ENCODE data around the gene ZSWIM5.
"Not testable (repeated sequence)": the region's sequence is repeated elsewhere in the genome, so short reads cannot be mapped to it uniquely, and the experiment has no call there.

ZSWIM5 gene

DNA sequence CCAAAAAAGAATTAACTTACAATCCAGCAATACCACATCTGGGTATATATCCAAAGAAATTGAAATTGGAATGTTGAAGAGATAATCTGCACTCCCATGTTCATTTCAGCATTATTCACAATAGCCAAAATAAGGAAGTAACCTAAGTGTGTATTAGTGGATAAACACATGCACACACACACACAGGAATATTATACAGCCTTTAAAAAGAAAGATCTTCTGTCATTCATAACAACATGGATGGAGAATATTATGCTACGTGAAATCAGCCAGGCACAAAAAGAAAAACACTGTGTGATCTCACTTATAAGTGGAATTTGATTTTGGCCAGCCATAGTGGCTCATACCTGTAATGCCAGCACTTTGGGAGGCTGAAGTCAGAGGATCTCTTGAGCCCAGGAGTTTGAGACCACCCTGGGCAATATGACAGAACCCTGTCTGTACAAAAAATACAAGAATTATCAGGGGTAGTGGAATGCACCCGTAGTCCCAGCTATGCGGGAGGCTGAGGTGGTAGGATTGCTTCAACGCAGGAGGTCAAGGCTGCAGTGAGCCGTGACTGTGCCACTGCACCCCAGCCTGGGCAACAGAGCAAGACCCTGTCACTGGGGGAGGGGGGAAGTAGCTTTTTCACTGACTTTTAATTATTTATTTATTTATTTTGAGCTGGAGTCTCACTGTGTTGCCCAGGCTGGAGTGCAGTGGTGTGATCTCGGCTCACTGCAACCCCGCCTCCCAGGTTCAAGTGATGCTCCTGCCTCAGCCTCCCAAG lies 210.8 kb downstream of the ZSWIM5 start:
- DNase-seq: no peak

DNA sequence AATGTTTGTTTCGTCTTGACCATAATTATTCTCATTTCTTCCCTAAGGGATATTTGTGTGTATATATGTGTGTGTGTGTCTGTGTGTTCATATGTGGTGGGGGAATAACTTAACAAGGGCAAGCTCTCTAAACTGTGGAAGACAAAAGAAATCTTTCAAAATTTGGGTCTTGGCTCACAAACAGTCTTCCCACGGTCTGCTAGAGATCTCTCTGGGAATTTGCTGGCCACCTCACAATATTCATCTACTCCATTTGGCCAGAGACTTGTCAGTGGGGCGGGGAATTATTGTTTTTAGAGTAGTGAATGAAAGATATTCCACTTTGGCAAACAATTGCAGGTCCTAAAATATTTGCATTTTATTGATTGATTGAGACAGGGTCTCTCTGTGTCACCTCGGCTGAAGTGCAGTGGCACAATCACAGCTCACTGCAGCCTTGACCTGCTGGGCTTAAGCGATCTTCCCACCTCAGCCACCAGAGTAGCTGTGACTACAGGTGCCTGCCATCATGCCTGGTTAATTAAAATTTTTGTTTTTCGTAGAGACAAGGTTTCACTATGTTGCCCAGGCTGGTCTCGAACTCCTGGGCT lies 212.0 kb downstream of the ZSWIM5 start:
- no peak for DNase-seq

DNA sequence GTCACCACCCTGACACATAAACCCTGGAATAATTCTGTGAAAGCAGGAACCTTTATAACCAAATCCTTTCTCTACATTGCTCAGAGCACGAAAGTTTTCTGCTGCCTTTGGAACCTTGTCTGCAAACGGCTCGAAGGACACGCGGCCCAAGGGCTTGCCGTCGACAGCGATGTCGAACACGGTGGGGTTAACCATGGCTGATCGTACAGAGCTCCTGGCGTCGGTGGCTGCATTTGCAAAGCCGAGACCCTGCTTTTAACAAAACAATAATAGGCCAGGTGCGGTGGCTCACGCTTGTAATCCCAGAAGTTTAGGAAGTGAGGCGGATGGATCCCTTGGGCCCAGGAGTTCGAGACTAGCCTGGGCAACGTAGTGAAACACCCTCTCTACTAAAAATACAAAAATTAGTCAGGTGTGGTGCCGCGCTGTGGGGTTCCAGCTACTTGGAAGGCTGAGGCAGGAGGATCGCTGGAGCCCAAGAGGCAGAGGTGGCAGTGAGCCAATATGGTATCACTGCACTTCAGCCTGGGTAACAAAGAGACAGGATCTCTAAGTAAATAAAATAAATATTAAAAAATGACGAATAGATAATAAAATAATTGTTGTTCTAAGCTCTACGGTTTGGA lies 217.8 kb downstream of the ZSWIM5 start:
- DNase-seq: no peak

DNA sequence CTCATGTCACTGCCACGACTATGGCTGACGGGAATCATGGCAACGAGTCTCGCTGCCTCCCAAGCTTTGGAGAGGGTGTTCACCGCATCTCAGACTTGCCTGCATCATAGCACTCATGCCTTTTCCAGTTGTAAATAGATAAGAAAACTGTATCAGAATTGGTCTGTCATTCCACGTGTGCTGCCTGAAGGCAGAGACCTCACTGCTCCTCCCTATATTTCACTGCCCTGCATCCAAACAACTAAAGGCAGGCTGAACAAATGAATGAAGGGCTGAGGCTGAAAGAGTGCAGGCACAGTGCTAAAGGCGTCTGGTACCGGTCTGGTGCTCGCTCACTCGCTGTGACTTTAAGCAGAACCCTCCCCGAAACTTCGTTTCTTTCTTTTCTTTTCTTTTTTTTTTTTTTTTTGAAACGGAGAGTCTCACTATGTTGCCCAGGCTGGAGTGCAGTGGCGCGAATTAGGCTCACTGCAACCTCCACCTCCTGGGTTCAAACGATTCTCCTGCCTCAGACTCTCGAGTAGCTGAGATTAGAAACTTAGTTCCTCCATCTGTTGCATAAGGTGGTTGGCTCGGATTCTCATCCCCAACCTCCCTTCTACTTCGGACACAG lies 220.6 kb downstream of the ZSWIM5 start:
- DNase-seq: no peak

DNA sequence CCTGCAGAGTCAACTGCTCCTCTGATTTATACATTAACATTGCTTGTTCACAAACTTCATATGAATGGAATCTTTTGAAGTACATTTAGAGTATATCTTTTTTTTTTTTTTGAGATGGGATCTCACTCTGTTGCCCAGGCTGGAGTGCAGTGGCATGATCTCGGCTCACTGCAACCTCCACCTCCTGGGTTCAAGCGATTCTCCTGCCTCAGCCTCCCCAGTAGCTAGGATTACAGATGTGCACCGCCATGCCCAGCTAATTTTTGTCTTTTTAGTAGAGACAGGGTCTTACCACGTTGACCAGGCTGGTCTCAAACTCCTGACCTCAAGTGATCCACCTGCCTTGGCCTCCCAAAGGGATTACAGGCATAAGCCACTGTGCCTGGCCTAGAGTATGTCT lies 229.0 kb downstream of the ZSWIM5 start:
- DNase-seq: not testable (repeated sequence)

DNA sequence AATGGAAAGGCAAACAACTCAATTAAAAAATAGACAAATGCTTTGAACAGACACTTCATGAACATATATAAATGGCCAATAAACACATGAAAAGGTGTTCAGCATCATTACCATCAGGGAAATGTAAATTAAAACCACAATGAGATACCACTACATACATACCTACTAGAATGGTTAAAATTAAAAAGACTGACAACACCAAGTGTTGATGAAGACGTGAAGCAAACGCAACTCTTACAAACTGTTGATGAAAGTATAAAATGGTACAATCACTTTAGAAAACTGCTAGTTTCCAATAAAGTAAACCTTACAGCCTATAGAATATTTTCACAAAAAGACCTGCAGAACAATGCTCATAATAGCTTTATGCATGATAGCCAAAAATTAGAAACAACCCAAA lies 230.2 kb downstream of the ZSWIM5 start:
- DNase-seq: no peak

DNA sequence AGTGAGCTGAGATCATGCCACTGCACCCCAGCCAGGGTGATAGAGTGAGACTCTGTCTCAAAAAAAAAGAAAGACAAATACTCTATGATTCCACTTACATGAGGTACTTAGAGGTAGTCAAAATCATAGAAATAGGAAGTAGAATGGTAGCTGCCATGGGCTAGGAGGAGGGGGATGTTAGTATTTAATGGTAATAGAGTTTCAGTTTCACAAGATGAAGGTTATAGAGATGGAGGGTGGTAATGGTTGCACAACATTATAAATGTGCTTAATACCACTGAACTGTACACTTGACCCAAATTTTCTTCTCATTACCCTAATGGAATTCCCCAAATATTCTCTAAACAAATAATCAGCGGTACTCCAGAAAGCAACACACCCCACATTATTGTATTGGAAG lies 232.8 kb downstream of the ZSWIM5 start:
- DNase-seq: no peak

DNA sequence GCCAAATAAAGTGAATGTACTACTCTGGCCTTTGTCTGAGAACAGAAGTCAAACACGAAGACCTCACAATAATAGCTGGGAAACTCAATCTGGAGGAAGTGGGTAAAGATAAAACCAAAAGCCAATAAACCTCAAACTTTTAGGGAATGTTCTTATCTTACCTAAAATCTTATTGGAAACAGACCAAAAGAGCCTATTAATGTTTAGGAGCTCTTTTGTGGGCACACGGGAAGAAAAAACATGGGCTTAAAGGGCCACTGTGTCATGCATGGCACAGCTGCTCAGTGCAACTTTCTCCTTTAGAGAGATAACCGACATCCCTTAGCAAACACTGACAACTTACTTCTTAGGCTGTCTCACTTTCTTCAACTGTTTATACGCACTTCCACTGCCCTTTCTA lies 236.1 kb downstream of the ZSWIM5 start:
- no peak for DNase-seq
